Measurements from ENCODE around the gene MGLL.

DNA sequence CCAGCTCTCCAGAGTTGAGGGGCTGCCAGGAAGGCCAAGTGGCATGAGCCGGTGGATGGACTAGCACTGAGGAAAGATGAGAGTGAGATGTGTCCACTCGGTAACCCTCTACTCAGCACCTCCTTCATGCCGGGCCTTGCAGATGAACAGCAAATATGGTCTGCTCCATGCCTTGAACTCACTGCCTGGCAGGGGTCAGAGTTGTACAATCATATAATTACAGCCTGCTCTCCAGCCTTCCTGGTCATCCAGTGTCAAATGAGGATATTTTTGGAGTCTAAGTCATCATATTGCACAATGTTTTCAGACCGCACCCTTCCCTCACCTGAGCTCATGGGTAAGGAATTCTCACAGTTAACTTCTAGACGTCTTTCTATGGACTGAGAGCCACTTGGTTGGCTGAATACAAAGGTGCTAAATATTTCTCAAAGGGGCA, 4.9 kb downstream of the MGLL start:
- TF ChIP-seq, protein P1, sequence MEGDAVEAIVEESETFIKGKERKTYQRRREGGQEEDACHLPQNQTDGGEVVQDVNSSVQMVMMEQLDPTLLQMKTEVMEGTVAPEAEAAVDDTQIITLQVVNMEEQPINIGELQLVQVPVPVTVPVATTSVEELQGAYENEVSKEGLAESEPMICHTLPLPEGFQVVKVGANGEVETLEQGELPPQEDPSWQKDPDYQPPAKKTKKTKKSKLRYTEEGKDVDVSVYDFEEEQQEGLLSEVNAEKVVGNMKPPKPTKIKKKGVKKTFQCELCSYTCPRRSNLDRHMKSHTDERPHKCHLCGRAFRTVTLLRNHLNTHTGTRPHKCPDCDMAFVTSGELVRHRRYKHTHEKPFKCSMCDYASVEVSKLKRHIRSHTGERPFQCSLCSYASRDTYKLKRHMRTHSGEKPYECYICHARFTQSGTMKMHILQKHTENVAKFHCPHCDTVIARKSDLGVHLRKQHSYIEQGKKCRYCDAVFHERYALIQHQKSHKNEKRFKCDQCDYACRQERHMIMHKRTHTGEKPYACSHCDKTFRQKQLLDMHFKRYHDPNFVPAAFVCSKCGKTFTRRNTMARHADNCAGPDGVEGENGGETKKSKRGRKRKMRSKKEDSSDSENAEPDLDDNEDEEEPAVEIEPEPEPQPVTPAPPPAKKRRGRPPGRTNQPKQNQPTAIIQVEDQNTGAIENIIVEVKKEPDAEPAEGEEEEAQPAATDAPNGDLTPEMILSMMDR (IDR thresholded peaks at IDR 0.05): no peak
- no peak for TF ChIP-seq POLR2A (IDR thresholded peaks at IDR 0.05)

All from esophagus squamous epithelium (tissue), 4 donors.